ENCODE measurements around the gene TRPV6. TPM values are rescaled to one million over a fixed set of nuclear protein-coding genes. Genes with fewer than 3 reads are reported as not detected.

TRPV6 gene
- total and polyA plus RNA-seq, 2 of the 4 experiments (the other 2 are of a cell fraction), result 0.03 TPM; not detected in 1

DNA sequence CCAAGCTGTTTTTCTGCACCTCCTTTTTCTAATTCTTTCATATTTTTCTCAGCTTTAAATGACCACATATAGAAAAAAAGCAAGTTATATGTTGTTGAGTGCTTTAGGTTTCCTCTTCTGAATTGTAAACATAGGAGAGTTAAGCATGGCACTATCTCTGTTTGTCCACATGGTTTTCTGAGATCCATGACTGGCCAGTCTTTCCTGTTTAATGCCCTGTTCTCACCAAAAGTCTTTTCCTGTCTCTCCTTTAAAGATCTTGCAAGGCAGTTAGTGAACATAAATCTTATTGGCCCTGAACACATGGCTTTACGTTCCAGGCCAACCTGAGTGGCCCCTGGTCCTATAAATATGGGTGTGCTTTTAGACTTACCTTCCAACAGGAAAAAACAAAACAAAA, 28.6 kb upstream of the TRPV6 start:
- no TSS peak for BruUV-seq (replicated peaks)
- Histone ChIP-seq H3K27ac (ENCODE audit: insufficient read depth, low read length) (no peak overlapping the region), H4K20me1 (ENCODE audit: insufficient read depth, low read length) (no peaks in the 10 kb centered on the region), H3K18ac (ENCODE audit: low read depth, low read length) (no peak overlapping the region), H3K4me2 (ENCODE audit: low read depth, low read length) (no peak overlapping the region), H3K79me1 (ENCODE audit: low read depth in 1 of 2, low read length in 2 of 2) (no peaks in the 10 kb centered on the region), H3K36me3 (ENCODE audit: control insufficient read depth, insufficient read depth, low read length) (no peaks in the 10 kb centered on the region), H2AK9ac (replicated peaks; ENCODE audit: low read depth, low read length, poor library complexity) (no peak overlapping the region), H2BK15ac (ENCODE audit: low read depth, low read length) (no peak overlapping the region), H3K9me1 (ENCODE audit: insufficient read depth, low read length) (no peaks in the 10 kb centered on the region), H3K27me3 (ENCODE audit: control insufficient read depth, insufficient read depth, low read length) (no peaks in the 10 kb centered on the region), H4K8ac (ENCODE audit: low read depth in 2 of 2, low read length in 2 of 2) (no peak overlapping the region), H3K14ac (replicated peaks; ENCODE audit: low read depth, low read length) (no peak overlapping the region), H2BK20ac (ENCODE audit: low read depth, low read length) (no peak overlapping the region), H4K5ac (ENCODE audit: low read depth, low read length) (no peak overlapping the region), H3K4me3 (ENCODE audit: insufficient read depth, low read depth, low read length) (no peak overlapping the region), H4K91ac (ENCODE audit: insufficient read depth, low read depth, low read length) (no peak overlapping the region), H3K9ac (ENCODE audit: low read depth, low read length) (no peak overlapping the region), H3K56ac (ENCODE audit: extremely low read depth, insufficient read depth, low read length) (no peak overlapping the region), H3K4me1 (ENCODE audit: control insufficient read depth, insufficient read depth, low read length) (no peaks in the 10 kb centered on the region), H2AFZ (replicated peaks; ENCODE audit: low read length, poor library complexity) (no peak overlapping the region), H2AK5ac (ENCODE audit: low read depth, low read length) (no peak overlapping the region), H3K9me3 (ENCODE audit: control insufficient read depth, insufficient read depth, low read length) (no peaks in the 10 kb centered on the region; the same call in 1 of the 2 replicates), H3K23ac (ENCODE audit: low read depth, low read length) (no peak overlapping the region), H3K4ac (ENCODE audit: low read depth, low read length) (no peak overlapping the region), H2BK5ac (ENCODE audit: low read depth, low read length, poor library complexity, severe bottlenecking) (no peak overlapping the region), H2BK120ac (ENCODE audit: low read depth, low read length) (no peak overlapping the region)
- ChIA-PET POLR2A (ENCODE audit: unreplicated experiment) (no interaction called here), CTCF (no interaction called here)
- TF ChIP-seq MXI1 (IDR thresholded peaks at IDR 0.05; ENCODE audit: borderline replicate concordance, low read depth, low read length) (no peak), MAZ (IDR thresholded peaks at IDR 0.05; ENCODE audit: borderline replicate concordance, low read depth, low read length) (no peak), RFX5 (IDR thresholded peaks at IDR 0.05; ENCODE audit: low read depth, low read length) (no peak), CHD1 (IDR thresholded peaks at IDR 0.05; ENCODE audit: low read depth, low read length) (no peak), CEBPB (IDR thresholded peaks at IDR 0.05; ENCODE audit: low read depth, low read length) (no peak), MAFK (IDR thresholded peaks at IDR 0.05; ENCODE audit: low read depth, low read length) (no peak), RCOR1 (IDR thresholded peaks at IDR 0.05; ENCODE audit: insufficient replicate concordance, low read length) (no peak), BHLHE40 (IDR thresholded peaks at IDR 0.05; ENCODE audit: low read depth, low read length) (no peak), POLR2A (IDR thresholded peaks at IDR 0.05; ENCODE audit: low read depth, low read length) (no peak), FOS (IDR thresholded peaks at IDR 0.05; ENCODE audit: low read depth, low read length) (no peak), NFE2L2 (IDR thresholded peaks at IDR 0.05; ENCODE audit: low read depth, low read length) (no peak)
- TF ChIP-seq, protein P1, sequence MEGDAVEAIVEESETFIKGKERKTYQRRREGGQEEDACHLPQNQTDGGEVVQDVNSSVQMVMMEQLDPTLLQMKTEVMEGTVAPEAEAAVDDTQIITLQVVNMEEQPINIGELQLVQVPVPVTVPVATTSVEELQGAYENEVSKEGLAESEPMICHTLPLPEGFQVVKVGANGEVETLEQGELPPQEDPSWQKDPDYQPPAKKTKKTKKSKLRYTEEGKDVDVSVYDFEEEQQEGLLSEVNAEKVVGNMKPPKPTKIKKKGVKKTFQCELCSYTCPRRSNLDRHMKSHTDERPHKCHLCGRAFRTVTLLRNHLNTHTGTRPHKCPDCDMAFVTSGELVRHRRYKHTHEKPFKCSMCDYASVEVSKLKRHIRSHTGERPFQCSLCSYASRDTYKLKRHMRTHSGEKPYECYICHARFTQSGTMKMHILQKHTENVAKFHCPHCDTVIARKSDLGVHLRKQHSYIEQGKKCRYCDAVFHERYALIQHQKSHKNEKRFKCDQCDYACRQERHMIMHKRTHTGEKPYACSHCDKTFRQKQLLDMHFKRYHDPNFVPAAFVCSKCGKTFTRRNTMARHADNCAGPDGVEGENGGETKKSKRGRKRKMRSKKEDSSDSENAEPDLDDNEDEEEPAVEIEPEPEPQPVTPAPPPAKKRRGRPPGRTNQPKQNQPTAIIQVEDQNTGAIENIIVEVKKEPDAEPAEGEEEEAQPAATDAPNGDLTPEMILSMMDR (conservative IDR thresholded peaks at IDR 0.05; ENCODE audit: low read depth, low read length), result no peak
- TF ChIP-seq, protein P2, sequence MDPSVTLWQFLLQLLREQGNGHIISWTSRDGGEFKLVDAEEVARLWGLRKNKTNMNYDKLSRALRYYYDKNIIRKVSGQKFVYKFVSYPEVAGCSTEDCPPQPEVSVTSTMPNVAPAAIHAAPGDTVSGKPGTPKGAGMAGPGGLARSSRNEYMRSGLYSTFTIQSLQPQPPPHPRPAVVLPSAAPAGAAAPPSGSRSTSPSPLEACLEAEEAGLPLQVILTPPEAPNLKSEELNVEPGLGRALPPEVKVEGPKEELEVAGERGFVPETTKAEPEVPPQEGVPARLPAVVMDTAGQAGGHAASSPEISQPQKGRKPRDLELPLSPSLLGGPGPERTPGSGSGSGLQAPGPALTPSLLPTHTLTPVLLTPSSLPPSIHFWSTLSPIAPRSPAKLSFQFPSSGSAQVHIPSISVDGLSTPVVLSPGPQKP (IDR thresholded peaks at IDR 0.05; ENCODE audit: borderline replicate concordance, low read depth, low read length), result no peak
- dilution Hi-C loops (cut with HindIII; ENCODE audit: low sequenced_read_pairs, unreplicated experiment) (no loop called here), in situ Hi-C loops (cut with MboI; ENCODE audit: low sequenced_read_pairs) (no loop called here), intact Hi-C loops (cut with micrococcal nuclease) (no loop called here)
- DNase-seq (no peak), ATAC-seq (ENCODE audit: low read depth) (no peak)
- WGBS, 2 experiments (ENCODE audit: extremely low coverage in 2 of 2, insufficient read length in 1 of 2), result no CpG with 5 or more reads among the region's 1 CpG
